GM23338 (cell line): ENCODE results near the gene LLGL2. TPM values are rescaled to one million over a fixed set of nuclear protein-coding genes. Genes with fewer than 3 reads are reported as not detected.

Experiments
- ATAC-seq: fragments of 200-7000 bp; cut with Tn5 transposase; 3 replicates; pipeline ENCODE4 v1.9.1; 2020
- DNase-seq: peaks from one replicate; pipeline ENCODE4 v3.0.0-alpha.2; 2015; ENCODE audit warnings: low spot score
- H2AFZ ChIP-seq: fragments of 200-600 bp; sonication (generic); 2 replicates; pipeline ENCODE4 v1.8.0; 2016; ENCODE audit warnings: antibody characterized with exemption, mild to moderate bottlenecking, moderate library complexity
- H3F3A ChIP-seq: fragments of 200-600 bp; sonication (generic); replicated peaks from 2 replicates; pipeline ENCODE4 v1.8.0; 2017; ENCODE audit warnings: antibody characterized with exemption, mixed run types, low read depth
- H3K27ac ChIP-seq: fragments of 200-600 bp; sonication (generic); 2 replicates; pipeline ENCODE4 v1.6.1; 2016; ENCODE audit warnings: low read depth
- H3K27me3 ChIP-seq: fragments of 200-600 bp; sonication (generic); 2 replicates; pipeline ENCODE4 v1.8.0; 2016; ENCODE audit warnings: mild to moderate bottlenecking, mixed run types, moderate library complexity; ENCODE audit not compliant: insufficient read depth
- H3K36me3 ChIP-seq: fragments of 200-600 bp; sonication (generic); 2 replicates; pipeline ENCODE4 v1.8.0; 2016; ENCODE audit warnings: mild to moderate bottlenecking; ENCODE audit not compliant: insufficient read depth
- H3K4me1 ChIP-seq: fragments of 200-600 bp; sonication (generic); 2 replicates; pipeline ENCODE4 v1.8.0; 2016; ENCODE audit warnings: mild to moderate bottlenecking, moderate library complexity; ENCODE audit not compliant: insufficient read depth
- H3K4me2 ChIP-seq: fragments of 200-600 bp; sonication (generic); 2 replicates; pipeline ENCODE4 v1.7.1; 2017; ENCODE audit warnings: mixed run types
- H3K4me3 ChIP-seq: fragments of 200-600 bp; sonication (generic); 2 replicates; pipeline ENCODE4 v1.6.1; 2016; ENCODE audit warnings: mixed run types
- H3K79me2 ChIP-seq: fragments of 200-600 bp; sonication (generic); replicated peaks from 2 replicates; pipeline ENCODE4 v1.8.0; 2017; ENCODE audit warnings: mild to moderate bottlenecking; ENCODE audit not compliant: insufficient read depth
- H3K9me2 ChIP-seq: fragments of 200-600 bp; sonication (generic); 2 replicates; pipeline ENCODE4 v1.8.0; 2017; ENCODE audit not compliant: insufficient read depth
- H4K20me1 ChIP-seq: fragments of 200-600 bp; sonication (generic); replicated peaks from 2 replicates; pipeline ENCODE4 v1.8.0; 2017; ENCODE audit warnings: mild to moderate bottlenecking; ENCODE audit not compliant: insufficient read depth
- H3K27ac Mint-ChIP-seq: 2 replicates; pipeline ENCODE4 v1.8.0; 2020; ENCODE audit warnings: inconsistent platforms, mild to moderate bottlenecking, moderate library complexity, mixed read lengths
- H3K27me3 Mint-ChIP-seq: 3 replicates; pipeline ENCODE4 v1.8.0; 2022; ENCODE audit warnings: low read depth, mild to moderate bottlenecking, moderate library complexity, mixed read lengths, inconsistent platforms; ENCODE audit not compliant: insufficient read depth, poor library complexity
- H3K36me3 Mint-ChIP-seq: 3 replicates; pipeline ENCODE4 v1.8.0; 2021; ENCODE audit warnings: low read depth, mild to moderate bottlenecking, inconsistent platforms, moderate library complexity, mixed read lengths
- H3K4me1 Mint-ChIP-seq: 3 replicates; pipeline ENCODE4 v1.8.0; 2020; ENCODE audit warnings: mild to moderate bottlenecking, inconsistent platforms, mixed read lengths
- H3K4me3 Mint-ChIP-seq: 3 replicates; pipeline ENCODE4 v1.8.0; 2021; ENCODE audit warnings: moderate library complexity, mild to moderate bottlenecking, inconsistent platforms, mixed read lengths
- H3K9me3 Mint-ChIP-seq: 3 replicates; pipeline ENCODE4 v1.8.0; 2020; ENCODE audit warnings: moderate library complexity, mild to moderate bottlenecking, inconsistent platforms, mixed read lengths
- CREB1 ChIP-seq: fragments of 250-450 bp; sonication (Bioruptor Pico); IDR thresholded peaks from 2 replicates; pipeline ENCODE4 v1.5.0; 2020; ENCODE audit warnings: low read depth, mild to moderate bottlenecking, moderate library complexity
- ETS1 ChIP-seq: IDR thresholded peaks from 2 replicates; pipeline ENCODE4 v1.6.1; 2016; ENCODE audit warnings: antibody characterized with exemption
- EZH2phosphoT487 ChIP-seq: fragments of 200-600 bp; sonication (generic); IDR thresholded peaks from one replicate; pipeline ENCODE4 v1.8.1; 2018; ENCODE audit warnings: antibody characterized with exemption; ENCODE audit not compliant: unreplicated experiment
- JUNB ChIP-seq: IDR thresholded peaks from one replicate; pipeline ENCODE4 v1.6.1; 2016; ENCODE audit warnings: antibody characterized with exemption; ENCODE audit not compliant: unreplicated experiment
- NANOG ChIP-seq: IDR thresholded peaks from 2 replicates; pipeline ENCODE4 v1.6.1; 2016; ENCODE audit warnings: antibody characterized with exemption, borderline replicate concordance
- POLR2AphosphoS5 ChIP-seq: IDR thresholded peaks from 2 replicates; pipeline ENCODE4 v1.6.1; 2016; ENCODE audit warnings: antibody characterized with exemption, low read depth
- STAT1 ChIP-seq: IDR thresholded peaks from one replicate; pipeline ENCODE4 v1.6.1; 2016; ENCODE audit warnings: antibody characterized with exemption; ENCODE audit not compliant: unreplicated experiment
- ZNF114 ChIP-seq: fragments of 250-450 bp; sonication (Bioruptor Pico); IDR thresholded peaks from 2 replicates; pipeline ENCODE4 v1.5.0; 2020; ENCODE audit warnings: mild to moderate bottlenecking, moderate library complexity
- ZNF331 ChIP-seq: fragments of 250-450 bp; sonication (Bioruptor Pico); IDR thresholded peaks from 2 replicates; pipeline ENCODE4 v1.5.0; 2020; ENCODE audit warnings: low read depth, mild to moderate bottlenecking, moderate library complexity
- polyA plus RNA-seq: library from polyadenylated mRNA; unstranded; fragments of >200 nt; fragmentation: Nextera tagmentation; extraction: Ambion mirVana; gene quantifications from 2 replicates; pipeline ENCODE4 v1.2.1, GENCODE V29; 2016
- total RNA-seq: library from RNA; depleted of rRNA; stranded (reverse); fragments of >200 nt; shearing (Covaris generic); gene quantifications from 2 replicates; pipeline ENCODE4 v1.2.3, GENCODE V29; 2014
- TF ChIP-seq, protein P1 (sequence below), 2 experiments: fragments of 200-600 bp in 1 of 2; sonication (generic) in 1 of 2; conservative IDR thresholded peaks; 2 replicates each; pipeline versions ENCODE4 v1.5.1 to v1.6.1; 2016 to 2017; ENCODE audit warnings: antibody characterized with exemption in 2 of 2, low read depth in 2 of 2, mild to moderate bottlenecking in 2 of 2, moderate library complexity in 1 of 2
- TF ChIP-seq, protein P2 (sequence below): fragments of 250-450 bp; sonication (Bioruptor Pico); IDR thresholded peaks from 2 replicates; pipeline ENCODE4 v1.5.0; 2020; ENCODE audit warnings: mild to moderate bottlenecking, moderate library complexity

The LLGL2 gene
- total and polyA plus RNA-seq, 2 experiments from 2014 or later = 62.5 to 78.5 TPM

GRCh38 chr17:75526555-75527270, 1.2 kb downstream of the LLGL2 start:
- Histone ChIP-seq H2AFZ (peak overlapping the region; percentile 80; the same call in 1 of the 2 replicates), H3K4me2 (peak overlapping the region; percentile 98), H3K27me3 (peaks cover 6% of the 10 kb centered on the region; the same call in 1 of the 2 replicates), H3K27ac (no peak overlapping the region), H4K20me1 (peaks cover 16% of the 10 kb centered on the region), H3K79me2 (peaks cover 20% of the 10 kb centered on the region), H3K4me1 (peaks cover 15% of the 10 kb centered on the region; the same call in 1 of the 2 replicates), H3F3A (peaks cover 15% of the 10 kb centered on the region), H3K9me2 (no peaks in the 10 kb centered on the region), H3K4me3 (peak overlapping the region; percentile 82), H3K36me3 (no peaks in the 10 kb centered on the region)
- Mint-ChIP-seq H3K4me1 (peaks cover 23% of the 10 kb centered on the region), H3K27ac (no peak overlapping the region), H3K36me3 (peaks cover 15% of the 10 kb centered on the region), H3K9me3 (no peaks in the 10 kb centered on the region), H3K27me3 (peaks cover 26% of the 10 kb centered on the region), H3K4me3 (peak overlapping the region; percentile 85)
- ATAC-seq (peak; percentile 12), DNase-seq (peak; percentile 68)
- TF ChIP-seq, protein P1, sequence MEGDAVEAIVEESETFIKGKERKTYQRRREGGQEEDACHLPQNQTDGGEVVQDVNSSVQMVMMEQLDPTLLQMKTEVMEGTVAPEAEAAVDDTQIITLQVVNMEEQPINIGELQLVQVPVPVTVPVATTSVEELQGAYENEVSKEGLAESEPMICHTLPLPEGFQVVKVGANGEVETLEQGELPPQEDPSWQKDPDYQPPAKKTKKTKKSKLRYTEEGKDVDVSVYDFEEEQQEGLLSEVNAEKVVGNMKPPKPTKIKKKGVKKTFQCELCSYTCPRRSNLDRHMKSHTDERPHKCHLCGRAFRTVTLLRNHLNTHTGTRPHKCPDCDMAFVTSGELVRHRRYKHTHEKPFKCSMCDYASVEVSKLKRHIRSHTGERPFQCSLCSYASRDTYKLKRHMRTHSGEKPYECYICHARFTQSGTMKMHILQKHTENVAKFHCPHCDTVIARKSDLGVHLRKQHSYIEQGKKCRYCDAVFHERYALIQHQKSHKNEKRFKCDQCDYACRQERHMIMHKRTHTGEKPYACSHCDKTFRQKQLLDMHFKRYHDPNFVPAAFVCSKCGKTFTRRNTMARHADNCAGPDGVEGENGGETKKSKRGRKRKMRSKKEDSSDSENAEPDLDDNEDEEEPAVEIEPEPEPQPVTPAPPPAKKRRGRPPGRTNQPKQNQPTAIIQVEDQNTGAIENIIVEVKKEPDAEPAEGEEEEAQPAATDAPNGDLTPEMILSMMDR (conservative IDR thresholded peaks at IDR 0.05; ENCODE audit: low read depth in 2 of 2) = no peak
- TF ChIP-seq CREB1 (CRISPR knock-in tag) = no peak
- TF ChIP-seq, protein P2, sequence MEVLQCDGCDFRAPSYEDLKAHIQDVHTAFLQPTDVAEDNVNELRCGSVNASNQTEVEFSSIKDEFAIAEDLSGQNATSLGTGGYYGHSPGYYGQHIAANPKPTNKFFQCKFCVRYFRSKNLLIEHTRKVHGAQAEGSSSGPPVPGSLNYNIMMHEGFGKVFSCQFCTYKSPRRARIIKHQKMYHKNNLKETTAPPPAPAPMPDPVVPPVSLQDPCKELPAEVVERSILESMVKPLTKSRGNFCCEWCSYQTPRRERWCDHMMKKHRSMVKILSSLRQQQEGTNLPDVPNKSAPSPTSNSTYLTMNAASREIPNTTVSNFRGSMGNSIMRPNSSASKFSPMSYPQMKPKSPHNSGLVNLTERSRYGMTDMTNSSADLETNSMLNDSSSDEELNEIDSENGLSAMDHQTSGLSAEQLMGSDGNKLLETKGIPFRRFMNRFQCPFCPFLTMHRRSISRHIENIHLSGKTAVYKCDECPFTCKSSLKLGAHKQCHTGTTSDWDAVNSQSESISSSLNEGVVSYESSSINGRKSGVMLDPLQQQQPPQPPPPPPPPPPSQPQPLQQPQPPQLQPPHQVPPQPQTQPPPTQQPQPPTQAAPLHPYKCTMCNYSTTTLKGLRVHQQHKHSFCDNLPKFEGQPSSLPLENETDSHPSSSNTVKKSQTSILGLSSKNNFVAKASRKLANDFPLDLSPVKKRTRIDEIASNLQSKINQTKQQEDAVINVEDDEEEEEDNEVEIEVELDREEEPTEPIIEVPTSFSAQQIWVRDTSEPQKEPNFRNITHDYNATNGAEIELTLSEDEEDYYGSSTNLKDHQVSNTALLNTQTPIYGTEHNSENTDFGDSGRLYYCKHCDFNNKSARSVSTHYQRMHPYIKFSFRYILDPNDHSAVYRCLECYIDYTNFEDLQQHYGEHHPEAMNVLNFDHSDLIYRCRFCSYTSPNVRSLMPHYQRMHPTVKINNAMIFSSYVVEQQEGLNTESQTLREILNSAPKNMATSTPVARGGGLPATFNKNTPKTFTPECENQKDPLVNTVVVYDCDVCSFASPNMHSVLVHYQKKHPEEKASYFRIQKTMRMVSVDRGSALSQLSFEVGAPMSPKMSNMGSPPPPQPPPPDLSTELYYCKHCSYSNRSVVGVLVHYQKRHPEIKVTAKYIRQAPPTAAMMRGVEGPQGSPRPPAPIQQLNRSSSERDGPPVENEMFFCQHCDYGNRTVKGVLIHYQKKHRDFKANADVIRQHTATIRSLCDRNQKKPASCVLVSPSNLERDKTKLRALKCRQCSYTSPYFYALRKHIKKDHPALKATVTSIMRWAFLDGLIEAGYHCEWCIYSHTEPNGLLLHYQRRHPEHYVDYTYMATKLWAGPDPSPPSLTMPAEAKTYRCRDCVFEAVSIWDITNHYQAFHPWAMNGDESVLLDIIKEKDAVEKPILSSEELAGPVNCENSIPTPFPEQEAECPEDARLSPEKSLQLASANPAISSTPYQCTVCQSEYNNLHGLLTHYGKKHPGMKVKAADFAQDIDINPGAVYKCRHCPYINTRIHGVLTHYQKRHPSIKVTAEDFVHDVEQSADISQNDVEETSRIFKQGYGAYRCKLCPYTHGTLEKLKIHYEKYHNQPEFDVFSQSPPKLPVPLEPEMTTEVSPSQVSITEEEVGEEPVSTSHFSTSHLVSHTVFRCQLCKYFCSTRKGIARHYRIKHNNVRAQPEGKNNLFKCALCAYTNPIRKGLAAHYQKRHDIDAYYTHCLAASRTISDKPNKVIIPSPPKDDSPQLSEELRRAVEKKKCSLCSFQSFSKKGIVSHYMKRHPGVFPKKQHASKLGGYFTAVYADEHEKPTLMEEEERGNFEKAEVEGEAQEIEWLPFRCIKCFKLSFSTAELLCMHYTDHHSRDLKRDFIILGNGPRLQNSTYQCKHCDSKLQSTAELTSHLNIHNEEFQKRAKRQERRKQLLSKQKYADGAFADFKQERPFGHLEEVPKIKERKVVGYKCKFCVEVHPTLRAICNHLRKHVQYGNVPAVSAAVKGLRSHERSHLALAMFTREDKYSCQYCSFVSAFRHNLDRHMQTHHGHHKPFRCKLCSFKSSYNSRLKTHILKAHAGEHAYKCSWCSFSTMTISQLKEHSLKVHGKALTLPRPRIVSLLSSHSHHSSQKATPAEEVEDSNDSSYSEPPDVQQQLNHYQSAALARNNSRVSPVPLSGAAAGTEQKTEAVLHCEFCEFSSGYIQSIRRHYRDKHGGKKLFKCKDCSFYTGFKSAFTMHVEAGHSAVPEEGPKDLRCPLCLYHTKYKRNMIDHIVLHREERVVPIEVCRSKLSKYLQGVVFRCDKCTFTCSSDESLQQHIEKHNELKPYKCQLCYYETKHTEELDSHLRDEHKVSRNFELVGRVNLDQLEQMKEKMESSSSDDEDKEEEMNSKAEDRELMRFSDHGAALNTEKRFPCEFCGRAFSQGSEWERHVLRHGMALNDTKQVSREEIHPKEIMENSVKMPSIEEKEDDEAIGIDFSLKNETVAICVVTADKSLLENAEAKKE (CRISPR knock-in tag) = no peak
- TF ChIP-seq ETS1 = no peak
- no peak for TF ChIP-seq NANOG
- TF ChIP-seq JUNB = no peak
- TF ChIP-seq ZNF114 (CRISPR knock-in tag) = no peak
- no peak for TF ChIP-seq POLR2AphosphoS5
- no peak for TF ChIP-seq EZH2phosphoT487
- no peak for TF ChIP-seq ZNF331 (CRISPR knock-in tag)
- TF ChIP-seq STAT1 = no peak
